ENCODE results near the gene GNB4.

- TF ChIP-seq CTCF (conservative IDR thresholded peaks at IDR 0.05; ENCODE audit: low read depth, low read length) = no peak
- no peak for TF ChIP-seq EZH2 (IDR thresholded peaks at IDR 0.05; ENCODE audit: borderline replicate concordance, low read depth, low read length, poor library complexity, severe bottlenecking)
These were observed 47.0 kb downstream of the GNB4 start for GRCh38 chr3:179404307-179404706.
